Subcutaneous adipose tissue (tissue), 4 donors: ENCODE measurements around the gene PLOD2. TPM values are rescaled to one million over a fixed set of nuclear protein-coding genes. Genes with fewer than 3 reads are reported as not detected.

Experiments
- CTCF ChIP-seq: fragments of 450-650 bp; IDR thresholded peaks from one replicate; pipeline ENCODE4 v1.5.1; 2016; ENCODE audit warnings: low read depth, mild to moderate bottlenecking, control low read depth, antibody characterized with exemption, moderate library complexity
- total RNA-seq, 4 donors: library from RNA; depleted of rRNA; stranded (reverse); fragments of >200 nt; gene quantifications; one replicate each; pipeline ENCODE4 v1.1.0, GENCODE V29; 2016

Gene PLOD2
- total RNA-seq, 4 donors from 2014 or later, result 86.7 to 144 (median 93.8) TPM

GRCh38 chr3:146111337-146111736 is 49.6 kb downstream of the PLOD2 start:
- no peak for TF ChIP-seq CTCF

GRCh38 chr3:146110161-146110560 is 50.8 kb downstream of the PLOD2 start:
- TF ChIP-seq CTCF, result no peak

- TF ChIP-seq CTCF, result no peak
These were observed 54.0 kb downstream of the PLOD2 start for GRCh38 chr3:146106986-146107385.

GRCh38 chr3:146104068-146104467 is 56.9 kb downstream of the PLOD2 start:
- TF ChIP-seq CTCF, result no peak

GRCh38 chr3:146102885-146103284 is 58.1 kb downstream of the PLOD2 start:
- no peak for TF ChIP-seq CTCF

- TF ChIP-seq CTCF, result no peak
These were observed 59.4 kb downstream of the PLOD2 start for GRCh38 chr3:146101538-146101937.

GRCh38 chr3:146100825-146101444 is 60.0 kb downstream of the PLOD2 start:
- TF ChIP-seq CTCF, result no peak
